T47D (cell line): Measurements from ENCODE around the gene TRIM33.

ENCODE experiments used
- DNase-seq, 2 experiments: peaks; one replicate each; pipeline versions ENCODE4 v3.0.0 to v3.0.0-alpha.2; 2011 to 2012; ENCODE audit warnings: low read depth in 1 of 2, low spot score in 1 of 2
- JUND ChIP-seq: IDR thresholded peaks from 2 replicates; pipeline ENCODE4 v1.6.1; 2012; ENCODE audit warnings: low read depth
- in situ Hi-C: cut with HindIII; loops from 2 replicates; pipeline ENCODE4 v1.10.0; 2016; ENCODE audit warnings: low sequenced_read_pairs, low pct_unique_long_range_greater_than_20kb

TRIM33 gene

DNA sequence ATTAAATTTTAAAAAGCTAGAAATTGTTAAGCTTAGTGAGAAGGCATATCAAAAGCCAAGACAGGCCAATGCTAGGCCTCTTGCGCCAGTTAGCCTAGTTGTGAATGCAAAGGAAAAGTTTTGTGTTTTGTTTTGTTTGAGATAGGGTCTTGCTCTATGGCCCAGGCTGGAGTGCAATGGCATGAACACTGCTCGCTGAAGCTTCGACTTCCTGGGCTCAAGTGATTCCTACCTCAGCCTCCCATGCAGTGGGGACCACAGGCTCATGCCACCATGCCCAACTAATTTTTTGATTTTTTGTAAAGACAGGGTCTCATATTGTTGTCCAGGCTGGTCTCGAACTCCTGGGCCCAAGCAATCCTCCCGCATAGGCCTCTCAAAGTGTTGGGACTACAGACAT lies 40.3 kb downstream of the TRIM33 start:
- TF ChIP-seq JUND: no peak
- DNase-seq: no peak
- in situ Hi-C loops: no loop called here

DNA sequence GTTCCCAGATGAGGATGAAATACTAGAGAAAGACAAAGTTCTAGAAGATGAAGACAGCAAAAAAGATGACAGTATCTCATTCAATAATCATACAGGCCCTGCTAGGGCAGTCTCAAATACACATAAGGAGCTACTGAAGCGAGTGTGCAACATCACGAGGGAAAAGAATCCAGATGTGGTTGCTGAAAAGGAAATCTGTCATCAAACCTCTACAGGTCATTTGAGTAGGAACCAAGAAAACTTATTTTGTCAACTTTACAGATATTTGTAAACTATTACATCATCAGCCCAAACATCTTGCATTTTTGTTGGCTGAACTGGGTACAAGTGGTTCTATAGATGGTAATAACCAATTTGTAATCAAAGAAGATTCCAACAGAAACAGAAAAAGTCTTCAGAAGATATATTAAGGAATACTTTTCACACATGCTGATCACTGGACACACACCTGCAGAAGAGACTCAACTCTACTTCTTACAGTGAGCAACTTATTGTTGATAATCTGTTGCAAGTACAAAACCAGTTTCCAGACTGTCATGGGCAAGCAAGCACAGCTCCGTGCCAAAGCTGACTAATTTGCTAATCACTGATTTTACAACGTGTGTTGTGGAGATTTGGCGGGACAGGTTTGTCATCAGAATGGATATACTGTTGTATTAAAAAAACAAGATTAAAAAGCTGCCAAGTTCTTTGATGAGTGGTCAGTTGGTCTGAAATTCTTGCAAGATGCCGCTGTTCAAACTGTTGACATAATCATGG lies 42.1 kb downstream of the TRIM33 start:
- DNase-seq: no peak
- in situ Hi-C loops: no loop called here
- TF ChIP-seq JUND: no peak

DNA sequence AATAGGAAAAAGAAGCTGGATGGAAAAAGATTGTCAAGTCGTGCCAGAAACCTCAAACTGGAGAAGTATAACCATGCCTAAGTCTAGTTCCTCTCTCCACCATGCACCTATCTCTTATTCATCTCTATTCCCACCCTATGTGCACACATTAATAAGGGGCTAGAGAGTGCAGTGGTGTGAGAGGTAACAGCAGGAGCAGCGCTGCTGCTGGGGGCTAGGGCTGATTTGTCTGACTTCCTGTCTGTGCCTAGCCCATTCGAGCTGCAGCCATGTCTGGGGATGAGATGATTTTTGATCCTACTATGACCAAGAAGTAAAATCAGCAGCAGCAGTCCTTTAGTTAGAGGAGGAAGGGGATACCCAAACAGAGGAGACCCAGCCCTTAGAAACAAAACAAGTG lies 43.0 kb downstream of the TRIM33 start:
- DNase-seq: no peak
- in situ Hi-C loops: no loop called here

DNA sequence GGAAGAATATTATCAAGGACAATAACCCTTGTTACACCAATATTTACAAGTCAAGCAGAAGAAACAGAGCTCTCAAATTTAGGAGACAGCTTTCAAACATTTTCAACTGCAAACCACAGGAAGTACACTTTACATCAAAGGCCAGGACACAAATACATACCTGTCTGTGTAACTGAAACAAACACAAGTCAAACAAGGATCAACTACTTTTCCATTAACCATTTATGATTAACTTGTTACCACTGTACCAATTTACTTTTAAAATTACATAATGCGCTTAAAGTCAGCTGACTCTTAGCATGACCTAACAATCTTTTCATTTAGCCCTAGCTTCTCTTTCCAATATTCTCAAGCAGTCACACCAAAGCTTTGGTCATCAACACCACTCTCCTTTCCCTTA lies 43.5 kb downstream of the TRIM33 start:
- in situ Hi-C loops: no loop called here
- DNase-seq: no peak
- TF ChIP-seq JUND: no peak

More for the DNA sequence above, 43.0 kb downstream of the TRIM33 start:
- TF ChIP-seq JUND: no peak

DNA sequence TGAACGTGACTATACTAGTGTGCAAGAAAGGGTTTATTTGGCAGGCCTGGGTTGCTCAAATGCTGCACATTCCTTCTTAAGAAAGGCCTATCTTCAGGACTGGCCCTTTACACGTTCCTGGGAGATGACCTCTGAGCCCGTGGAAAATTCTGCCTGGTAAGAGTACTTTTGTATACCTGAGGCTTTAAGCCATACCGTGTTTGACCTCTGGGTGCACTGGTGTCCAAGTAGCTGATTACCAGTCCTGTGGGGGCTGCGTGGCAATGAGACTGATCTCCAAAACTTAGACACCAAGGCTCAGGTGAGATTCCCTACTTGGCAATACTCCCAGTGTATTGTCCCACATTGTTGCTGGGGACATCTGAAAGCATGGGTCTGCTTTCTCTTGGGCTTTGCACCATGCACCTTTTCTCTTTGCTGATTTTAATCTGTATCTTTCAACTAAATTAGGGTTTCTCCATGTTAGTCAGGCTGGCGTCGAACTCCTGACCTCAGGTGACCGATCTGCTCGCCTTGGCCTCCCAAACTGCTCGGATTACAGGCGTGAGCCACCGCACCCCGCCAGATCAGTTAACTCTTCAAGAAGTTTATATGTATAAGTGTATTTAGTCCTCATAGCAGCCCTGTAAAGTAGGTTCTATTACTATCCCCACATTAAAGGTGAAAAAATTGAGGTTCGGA lies 44.5 kb downstream of the TRIM33 start:
- in situ Hi-C loops: no loop called here
- TF ChIP-seq JUND: no peak
- no peak for DNase-seq

DNA sequence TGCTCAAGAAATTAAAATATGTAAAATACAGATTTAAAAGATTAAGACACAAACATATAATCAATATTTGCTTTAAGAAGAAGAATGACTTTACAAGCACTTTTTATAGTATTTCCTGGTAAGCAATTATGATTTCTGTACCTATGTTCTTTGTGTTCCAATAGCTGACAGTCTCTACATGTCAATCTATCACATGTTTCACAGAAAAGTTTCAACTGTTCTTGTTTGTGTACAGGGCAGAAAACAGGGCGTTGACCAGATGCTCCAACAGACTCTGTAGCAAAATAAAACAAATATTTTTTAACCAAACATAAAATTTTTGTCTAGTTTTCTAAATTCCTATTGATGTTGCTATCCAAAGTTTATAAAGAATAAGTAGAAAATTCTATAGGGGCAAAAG lies 48.0 kb downstream of the TRIM33 start:
- TF ChIP-seq JUND: no peak

DNA sequence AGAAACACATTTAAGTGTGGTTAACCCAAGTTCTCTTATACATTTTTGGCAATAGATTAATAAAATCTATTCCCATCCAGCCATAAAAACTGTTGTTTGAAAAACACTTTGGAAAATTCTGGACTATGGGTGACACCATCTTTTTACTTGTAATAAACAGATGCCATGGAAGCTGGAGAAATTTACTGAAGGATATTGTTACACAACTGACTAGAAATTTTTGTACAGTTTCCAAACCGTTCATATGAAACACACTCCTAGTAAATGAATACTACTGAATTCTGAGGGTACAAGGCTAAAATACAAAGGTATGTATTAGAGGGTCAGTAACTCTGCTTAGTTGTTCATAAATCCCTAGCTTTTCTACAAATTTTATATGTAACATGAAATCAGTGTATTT lies 48.7 kb downstream of the TRIM33 start:
- TF ChIP-seq JUND: no peak
- DNase-seq: no peak
- in situ Hi-C loops: no loop called here

More for the DNA sequence above, 48.0 kb downstream of the TRIM33 start:
- in situ Hi-C loops: no loop called here
- DNase-seq: no peak

DNA sequence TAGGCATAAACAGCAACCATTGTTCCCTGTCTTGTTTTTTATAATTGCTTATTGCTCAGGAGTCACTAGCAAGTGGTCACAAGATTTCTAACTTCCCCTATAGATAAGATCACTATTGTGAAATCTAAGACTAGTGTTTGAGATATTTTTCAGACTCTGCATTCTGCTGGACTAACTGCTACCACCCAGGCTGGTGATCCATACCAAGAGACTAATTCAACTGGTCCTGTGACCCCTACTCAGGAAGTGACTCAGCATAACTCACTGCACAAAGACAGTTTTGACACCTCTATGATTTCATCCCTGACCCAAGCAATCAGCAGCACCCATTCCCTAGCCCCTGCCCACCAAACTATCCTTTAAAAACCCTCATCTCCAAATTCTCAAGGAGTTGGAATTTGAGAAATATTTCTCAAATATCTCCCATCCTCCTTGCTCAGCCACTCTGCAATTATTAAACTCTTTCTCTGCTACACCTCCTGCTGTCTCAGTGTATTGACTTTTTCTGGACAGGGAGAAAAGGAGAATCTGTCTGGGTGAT lies 52.7 kb downstream of the TRIM33 start:
- DNase-seq: no peak
- no peak for TF ChIP-seq JUND
- in situ Hi-C loops: no loop called here

DNA sequence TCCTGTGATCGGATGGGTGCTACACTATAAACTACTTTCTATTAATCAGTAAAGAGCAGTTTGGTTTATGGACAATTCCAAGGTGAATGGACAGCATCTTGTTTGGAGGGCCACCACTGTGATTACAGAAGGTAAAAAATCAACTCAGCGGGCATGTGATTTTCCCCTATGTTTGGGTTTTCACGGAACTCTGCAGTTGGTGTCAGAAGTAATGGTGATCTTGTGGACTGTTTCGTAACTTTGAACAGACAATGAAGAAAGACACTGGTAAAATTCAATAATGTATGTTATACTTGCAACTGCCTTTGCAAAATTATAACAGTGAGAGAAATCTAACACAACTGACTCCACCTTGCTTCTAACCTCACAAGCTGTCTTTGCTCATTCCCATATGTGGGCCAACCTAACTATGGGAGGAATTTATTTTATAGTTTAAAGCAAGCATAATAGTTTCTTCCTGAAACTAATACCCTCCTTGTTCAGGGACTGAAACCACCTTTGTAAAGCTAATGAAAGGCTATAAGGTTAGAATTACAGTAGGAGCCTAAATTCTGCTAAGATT lies 53.2 kb downstream of the TRIM33 start:
- no peak for TF ChIP-seq JUND
- in situ Hi-C loops: no loop called here
- DNase-seq: no peak

DNA sequence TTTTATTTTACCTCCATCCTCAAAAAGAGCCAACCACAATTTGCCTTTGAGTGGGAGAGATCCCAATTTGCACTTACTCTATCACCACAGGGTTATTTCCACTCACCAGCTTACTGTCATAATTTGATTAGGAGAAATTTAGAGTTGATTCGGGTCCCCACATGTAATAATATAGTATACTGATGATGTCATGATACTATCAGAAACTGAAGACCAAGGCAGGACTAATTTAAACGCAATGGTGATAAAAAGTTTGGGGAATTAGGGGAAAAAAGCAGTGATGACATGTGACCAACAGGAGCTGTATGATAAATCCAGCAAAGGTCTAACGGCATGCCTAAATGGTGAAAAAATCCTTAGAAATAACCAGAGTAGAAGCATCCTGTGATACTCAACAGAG lies 54.4 kb downstream of the TRIM33 start:
- DNase-seq: no peak
- no peak for TF ChIP-seq JUND
- in situ Hi-C loops: no loop called here

DNA sequence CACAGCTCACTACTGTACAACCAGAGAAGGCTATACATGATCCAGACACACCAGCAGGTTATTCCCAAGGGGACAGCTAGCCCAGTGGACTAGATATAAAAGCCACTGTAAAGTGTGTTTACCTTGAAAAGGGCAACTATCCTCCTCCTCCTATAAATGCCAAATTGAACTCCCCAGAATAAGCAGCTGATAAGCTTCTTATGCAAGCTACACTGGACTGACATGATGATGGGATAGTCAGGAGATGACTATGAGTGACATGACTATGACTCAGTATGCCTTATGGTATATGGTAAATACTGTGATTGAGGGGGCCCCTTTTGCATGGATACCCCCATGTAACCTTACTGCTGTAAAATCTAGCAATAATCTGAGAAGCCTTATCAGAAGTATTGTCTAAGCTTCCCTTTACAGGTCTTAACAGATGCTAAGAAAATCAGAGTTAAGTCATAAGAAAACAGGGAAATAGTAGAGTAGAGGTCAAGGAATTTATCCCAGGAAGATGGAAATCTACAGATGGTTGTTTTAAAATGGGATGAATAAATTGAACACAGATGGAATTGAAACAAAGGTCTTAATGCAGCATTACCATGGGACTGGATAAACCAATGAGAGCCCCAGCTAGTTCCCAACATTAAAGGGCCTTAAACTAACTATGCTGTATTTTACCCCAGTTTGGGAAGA lies 55.8 kb downstream of the TRIM33 start:
- in situ Hi-C loops: no loop called here
- TF ChIP-seq JUND: no peak
- no peak for DNase-seq

DNA sequence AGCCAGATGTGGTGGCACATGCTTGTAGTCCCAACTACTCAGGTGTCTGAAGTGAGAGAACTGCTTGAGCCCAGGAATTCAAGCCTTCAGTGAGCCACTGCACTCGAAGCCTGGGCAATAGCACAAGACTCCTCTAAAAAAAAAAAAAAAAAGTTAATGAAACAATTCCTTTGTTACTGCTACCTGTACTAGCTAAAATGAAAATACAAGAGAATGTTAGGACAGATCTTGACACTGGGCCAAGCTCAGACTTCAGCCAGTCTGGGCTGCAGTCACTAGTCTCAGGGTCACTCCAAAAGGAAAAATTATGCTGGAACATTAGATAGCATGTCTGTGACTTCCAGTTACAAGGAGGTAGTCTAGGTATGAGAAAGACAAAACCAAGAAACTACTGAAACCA lies 56.5 kb downstream of the TRIM33 start:
- in situ Hi-C loops: no loop called here
- DNase-seq: no peak
- no peak for TF ChIP-seq JUND
